HepG2 (cell line): Measurements from ENCODE around the gene ZNF213. TPM values are rescaled to one million over a fixed set of nuclear protein-coding genes. Genes with fewer than 3 reads are reported as not detected.

Source experiments
- FOXO1 ChIP-seq: sonication (generic); formaldehyde crosslinking; IDR thresholded peaks from 2 replicates; pipeline ENCODE4 v1.4.0; 2020; ENCODE audit warnings: missing genetic modification reagents
- GATA4 ChIP-seq: sonication (generic); IDR thresholded peaks from 2 replicates; pipeline ENCODE4 v1.6.1; 2016; ENCODE audit warnings: antibody characterized with exemption, low read depth, borderline replicate concordance
- GPN1 ChIP-seq: sonication (generic); formaldehyde crosslinking; IDR thresholded peaks from 2 replicates; pipeline ENCODE4 v1.5.1; 2020; ENCODE audit warnings: missing genetic modification reagents, borderline replicate concordance
- HDAC6 ChIP-seq: fragments of 200-600 bp; sonication (generic); IDR thresholded peaks from 2 replicates; pipeline ENCODE4 v1.7.0; 2017; ENCODE audit warnings: mild to moderate bottlenecking, antibody characterized with exemption, low read length, low read depth
- KLF6 ChIP-seq: IDR thresholded peaks from 2 replicates; pipeline ENCODE4 v1.8.0; 2016; ENCODE audit warnings: missing biosample characterization, missing genetic modification reagents
- MATR3 ChIP-seq: sonication (generic); formaldehyde crosslinking; IDR thresholded peaks from 2 replicates; pipeline ENCODE4 v1.4.0; 2020; ENCODE audit warnings: missing genetic modification reagents
- MBNL3 ChIP-seq: fragments of 250-450 bp; sonication (Bioruptor Pico); conservative IDR thresholded peaks from 2 replicates; pipeline ENCODE4 v1.8.0; 2022; ENCODE audit warnings: mild to moderate bottlenecking, inconsistent platforms
- MEIS1 ChIP-seq: sonication (generic); formaldehyde crosslinking; IDR thresholded peaks from 2 replicates; pipeline ENCODE4 v1.9.0; 2021; ENCODE audit warnings: mild to moderate bottlenecking, missing genetic modification reagents, moderate library complexity, borderline replicate concordance
- POGZ ChIP-seq: sonication (generic); formaldehyde crosslinking; IDR thresholded peaks from 2 replicates; pipeline ENCODE4 v1.4.0; 2020; ENCODE audit warnings: mild to moderate bottlenecking, missing genetic modification reagents
- RAD21 ChIP-seq: fragments of 450-650 bp; formaldehyde crosslinking; IDR thresholded peaks from 2 replicates; pipeline ENCODE4 v1.5.0; 2020; ENCODE audit warnings: mild to moderate bottlenecking
- SAFB2 ChIP-seq: sonication (generic); formaldehyde crosslinking; IDR thresholded peaks from 2 replicates; pipeline ENCODE4 v1.5.1; 2020; ENCODE audit warnings: missing genetic modification reagents, low read depth, mild to moderate bottlenecking, borderline replicate concordance
- SAP130 ChIP-seq: IDR thresholded peaks from 2 replicates; pipeline ENCODE4 v1.6.1; 2016; ENCODE audit warnings: low read depth
- SMARCC2 ChIP-seq: fragments of 450-650 bp; IDR thresholded peaks from 2 replicates; pipeline ENCODE4 v1.6.1; 2017; ENCODE audit warnings: antibody characterized with exemption, mild to moderate bottlenecking
- ZNF136 ChIP-seq: sonication (generic); formaldehyde crosslinking; IDR thresholded peaks from 2 replicates; pipeline ENCODE4 v1.8.1; 2022; ENCODE audit warnings: low read depth, mild to moderate bottlenecking, moderate library complexity, missing genetic modification reagents
- ZNF563 ChIP-seq: sonication (generic); formaldehyde crosslinking; IDR thresholded peaks from 2 replicates; pipeline ENCODE4 v1.8.0; 2022; ENCODE audit warnings: mild to moderate bottlenecking, moderate library complexity, missing genetic modification reagents
- ZNF607 ChIP-seq: sonication (generic); formaldehyde crosslinking; IDR thresholded peaks from 2 replicates; pipeline ENCODE4 v1.5.1; 2020; ENCODE audit warnings: missing genetic modification reagents, mild to moderate bottlenecking, borderline replicate concordance
- ZNF776 ChIP-seq: sonication (generic); formaldehyde crosslinking; IDR thresholded peaks from 2 replicates; pipeline ENCODE4 v1.4.0; 2020; ENCODE audit warnings: mild to moderate bottlenecking, missing genetic modification reagents
- ZNF841 ChIP-seq: sonication (generic); formaldehyde crosslinking; IDR thresholded peaks from 2 replicates; pipeline ENCODE4 v1.8.1; 2023; ENCODE audit warnings: missing genetic modification reagents, borderline replicate concordance
- ZSCAN25 ChIP-seq: sonication (generic); formaldehyde crosslinking; IDR thresholded peaks from 2 replicates; pipeline ENCODE4 v1.8.0; 2022; ENCODE audit warnings: mild to moderate bottlenecking, missing genetic modification reagents
- polyA plus RNA-seq, 8 experiments: library from polyadenylated mRNA; depleted of rRNA in 3 of 8; stranded (reverse) in 7 of 8; unstranded in 1 of 8; fragments of >200 nt; fragmentation: Illumina TruSeq in 4 of 8; extraction: Trizol in 4 of 8; gene quantifications; 2 replicates each; pipeline versions ENCODE4 v1.2.1 to v1.2.3, GENCODE V29; 2011 to 2016; ENCODE audit warnings: low read depth in 4 of 8, missing spikeins in 1 of 8, mixed read lengths in 1 of 8; ENCODE audit not compliant: insufficient read depth in 1 of 8
- total RNA-seq, 5 experiments: library from RNA; depleted of rRNA; stranded (reverse); fragments of >200 nt; fragmentation: Illumina TruSeq; extraction: Trizol; gene quantifications; 2 replicates each; pipeline ENCODE4 v1.2.3, GENCODE V29; 2016; ENCODE audit warnings: low read depth in 1 of 5
- TF ChIP-seq, protein P1 (sequence below): sonication (generic); formaldehyde crosslinking; IDR thresholded peaks from 2 replicates; pipeline ENCODE4 v1.5.1; 2020; ENCODE audit warnings: missing genetic modification reagents, mild to moderate bottlenecking, borderline replicate concordance
- TF ChIP-seq, protein P2 (sequence below): sonication (generic); formaldehyde crosslinking; IDR thresholded peaks from 2 replicates; pipeline ENCODE4 v1.5.0; 2020; ENCODE audit warnings: mild to moderate bottlenecking, missing genetic modification reagents, moderate library complexity
- TF ChIP-seq, protein P3 (sequence below): sonication (generic); formaldehyde crosslinking; IDR thresholded peaks from 2 replicates; pipeline ENCODE4 v1.4.0; 2020; ENCODE audit warnings: missing genetic modification reagents, borderline replicate concordance
- TF ChIP-seq, protein P4 (sequence below): IDR thresholded peaks from 2 replicates; pipeline ENCODE4 v1.6.1; 2018; ENCODE audit warnings: missing genetic modification reagents, mild to moderate bottlenecking, missing compliant biosample characterization

ZNF213 gene
- total and polyA plus RNA-seq, 2 of the 13 experiments (the other 11 are each of a cell fraction or from before 2014, with no cell fraction given) = 0.59 to 0.97 TPM

DNA sequence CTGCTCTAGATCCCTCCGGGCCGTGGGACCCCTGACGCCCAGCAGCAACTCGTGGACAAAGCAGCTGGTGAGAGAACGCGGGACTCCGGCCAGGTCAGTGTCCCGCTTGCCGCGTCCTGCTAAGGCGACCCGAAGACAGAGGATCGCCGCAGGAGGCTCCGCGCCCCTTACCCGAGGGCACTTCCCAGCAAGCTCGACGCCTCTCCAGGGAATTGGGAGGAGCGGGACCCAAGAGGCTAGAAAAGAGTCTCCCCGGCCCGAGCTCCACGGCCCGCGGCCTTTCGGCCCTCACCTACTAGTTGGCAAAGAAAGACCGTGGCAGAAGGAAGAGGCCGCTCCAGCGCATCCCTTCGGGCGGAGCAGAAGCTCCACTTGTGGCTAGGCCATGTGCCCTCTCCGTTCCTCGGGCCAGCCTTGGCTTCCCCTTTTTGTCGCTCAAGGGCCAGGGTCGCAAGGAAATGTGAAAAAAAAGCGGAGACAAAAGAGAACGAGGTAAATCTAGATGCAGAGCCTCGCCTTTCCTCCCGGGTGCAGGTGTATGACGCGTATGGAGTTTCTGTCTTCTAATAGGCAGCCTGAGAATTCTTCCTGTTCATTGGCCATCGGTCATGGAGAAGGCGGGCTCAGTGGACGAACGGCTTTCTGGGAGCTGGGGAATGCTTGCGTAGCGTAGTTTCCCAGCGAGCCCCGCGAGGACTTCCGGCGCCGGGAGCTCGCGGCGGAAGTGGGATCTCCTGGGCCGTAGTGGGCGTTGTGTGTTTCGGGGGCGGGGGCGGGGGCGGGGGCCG, at the start of gene ZNF213 (continued):
- TF ChIP-seq, protein P1, sequence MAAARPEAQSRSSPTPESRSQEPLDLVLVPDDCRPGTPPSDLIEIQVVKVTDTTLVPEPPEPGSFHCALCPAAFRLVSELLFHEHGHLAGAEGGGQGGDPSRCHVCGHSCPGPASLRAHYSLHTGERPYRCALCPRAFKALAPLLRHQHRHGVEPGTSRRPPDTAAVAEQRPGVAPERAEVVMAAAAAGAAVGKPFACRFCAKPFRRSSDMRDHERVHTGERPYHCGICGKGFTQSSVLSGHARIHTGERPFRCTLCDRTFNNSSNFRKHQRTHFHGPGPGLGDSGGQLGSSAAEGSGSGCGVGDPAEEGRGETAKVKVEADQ = peak; percentile 10; the same call in 1 of the 2 replicates
- TF ChIP-seq ZNF563 (peak; percentile 24; the same call in 1 of the 2 replicates), RAD21 (CRISPR knock-in tag) (no peak), ZNF841 (CRISPR knock-in tag) (no peak), MBNL3 (CRISPR knock-in tag) (no peak), FOXO1 (CRISPR knock-in tag) (no peak), SAFB2 (CRISPR knock-in tag) (no peak), SMARCC2 (no peak), SAP130 (CRISPR knock-in tag) (peak; percentile 63; the same call in 1 of the 2 replicates), HDAC6 (no peak), ZNF136 (no peak), GATA4 (no peak), POGZ (peak; percentile 49), KLF6 (CRISPR knock-in tag) (peak; percentile 47; the same call in 1 of the 2 replicates), ZNF776 (CRISPR knock-in tag) (0 out of 2 replicates have a peak, but pooled peaks have one; percentile 36), MEIS1 (CRISPR knock-in tag) (no peak), ZSCAN25 (no peak), GPN1 (CRISPR knock-in tag) (no peak), ZNF607 (CRISPR knock-in tag) (no peak), MATR3 (no peak)
- TF ChIP-seq, protein P2, sequence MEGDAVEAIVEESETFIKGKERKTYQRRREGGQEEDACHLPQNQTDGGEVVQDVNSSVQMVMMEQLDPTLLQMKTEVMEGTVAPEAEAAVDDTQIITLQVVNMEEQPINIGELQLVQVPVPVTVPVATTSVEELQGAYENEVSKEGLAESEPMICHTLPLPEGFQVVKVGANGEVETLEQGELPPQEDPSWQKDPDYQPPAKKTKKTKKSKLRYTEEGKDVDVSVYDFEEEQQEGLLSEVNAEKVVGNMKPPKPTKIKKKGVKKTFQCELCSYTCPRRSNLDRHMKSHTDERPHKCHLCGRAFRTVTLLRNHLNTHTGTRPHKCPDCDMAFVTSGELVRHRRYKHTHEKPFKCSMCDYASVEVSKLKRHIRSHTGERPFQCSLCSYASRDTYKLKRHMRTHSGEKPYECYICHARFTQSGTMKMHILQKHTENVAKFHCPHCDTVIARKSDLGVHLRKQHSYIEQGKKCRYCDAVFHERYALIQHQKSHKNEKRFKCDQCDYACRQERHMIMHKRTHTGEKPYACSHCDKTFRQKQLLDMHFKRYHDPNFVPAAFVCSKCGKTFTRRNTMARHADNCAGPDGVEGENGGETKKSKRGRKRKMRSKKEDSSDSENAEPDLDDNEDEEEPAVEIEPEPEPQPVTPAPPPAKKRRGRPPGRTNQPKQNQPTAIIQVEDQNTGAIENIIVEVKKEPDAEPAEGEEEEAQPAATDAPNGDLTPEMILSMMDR = no peak
- TF ChIP-seq, protein P3, sequence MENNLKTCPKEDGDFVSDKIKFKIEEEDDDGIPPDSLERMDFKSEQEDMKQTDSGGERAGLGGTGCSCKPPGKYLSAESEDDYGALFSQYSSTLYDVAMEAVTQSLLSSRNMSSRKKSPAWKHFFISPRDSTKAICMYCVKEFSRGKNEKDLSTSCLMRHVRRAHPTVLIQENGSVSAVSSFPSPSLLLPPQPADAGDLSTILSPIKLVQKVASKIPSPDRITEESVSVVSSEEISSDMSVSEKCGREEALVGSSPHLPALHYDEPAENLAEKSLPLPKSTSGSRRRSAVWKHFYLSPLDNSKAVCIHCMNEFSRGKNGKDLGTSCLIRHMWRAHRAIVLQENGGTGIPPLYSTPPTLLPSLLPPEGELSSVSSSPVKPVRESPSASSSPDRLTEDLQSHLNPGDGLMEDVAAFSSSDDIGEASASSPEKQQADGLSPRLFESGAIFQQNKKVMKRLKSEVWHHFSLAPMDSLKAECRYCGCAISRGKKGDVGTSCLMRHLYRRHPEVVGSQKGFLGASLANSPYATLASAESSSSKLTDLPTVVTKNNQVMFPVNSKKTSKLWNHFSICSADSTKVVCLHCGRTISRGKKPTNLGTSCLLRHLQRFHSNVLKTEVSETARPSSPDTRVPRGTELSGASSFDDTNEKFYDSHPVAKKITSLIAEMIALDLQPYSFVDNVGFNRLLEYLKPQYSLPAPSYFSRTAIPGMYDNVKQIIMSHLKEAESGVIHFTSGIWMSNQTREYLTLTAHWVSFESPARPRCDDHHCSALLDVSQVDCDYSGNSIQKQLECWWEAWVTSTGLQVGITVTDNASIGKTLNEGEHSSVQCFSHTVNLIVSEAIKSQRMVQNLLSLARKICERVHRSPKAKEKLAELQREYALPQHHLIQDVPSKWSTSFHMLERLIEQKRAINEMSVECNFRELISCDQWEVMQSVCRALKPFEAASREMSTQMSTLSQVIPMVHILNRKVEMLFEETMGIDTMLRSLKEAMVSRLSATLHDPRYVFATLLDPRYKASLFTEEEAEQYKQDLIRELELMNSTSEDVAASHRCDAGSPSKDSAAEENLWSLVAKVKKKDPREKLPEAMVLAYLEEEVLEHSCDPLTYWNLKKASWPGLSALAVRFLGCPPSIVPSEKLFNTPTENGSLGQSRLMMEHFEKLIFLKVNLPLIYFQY (CRISPR knock-in tag) = no peak
- TF ChIP-seq, protein P4, sequence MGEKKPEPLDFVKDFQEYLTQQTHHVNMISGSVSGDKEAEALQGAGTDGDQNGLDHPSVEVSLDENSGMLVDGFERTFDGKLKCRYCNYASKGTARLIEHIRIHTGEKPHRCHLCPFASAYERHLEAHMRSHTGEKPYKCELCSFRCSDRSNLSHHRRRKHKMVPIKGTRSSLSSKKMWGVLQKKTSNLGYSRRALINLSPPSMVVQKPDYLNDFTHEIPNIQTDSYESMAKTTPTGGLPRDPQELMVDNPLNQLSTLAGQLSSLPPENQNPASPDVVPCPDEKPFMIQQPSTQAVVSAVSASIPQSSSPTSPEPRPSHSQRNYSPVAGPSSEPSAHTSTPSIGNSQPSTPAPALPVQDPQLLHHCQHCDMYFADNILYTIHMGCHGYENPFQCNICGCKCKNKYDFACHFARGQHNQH (CRISPR knock-in tag) = no peak; the same call in 1 of the 2 replicates
